Mammary epithelial cell (primary cell): ENCODE measurements around the gene SYNE3.

Experiments
- CTCF ChIP-seq, 2 donors: IDR thresholded peaks in 1 of 2; conservative IDR thresholded peaks in 1 of 2; 2 replicates each; pipeline ENCODE4 v1.5.1; 2011 to 2012; ENCODE audit warnings: inconsistent platforms in 2 of 2, low read length in 2 of 2, mild to moderate bottlenecking in 2 of 2, control low read depth in 1 of 2, low read depth in 1 of 2; ENCODE audit not compliant: insufficient read depth in 1 of 2; ENCODE audit errors: extremely low read depth in 1 of 2
- EZH2 ChIP-seq: IDR thresholded peaks from 2 replicates; pipeline ENCODE4 v1.6.1; 2012; ENCODE audit warnings: low read length, inconsistent platforms, borderline replicate concordance

DNA sequence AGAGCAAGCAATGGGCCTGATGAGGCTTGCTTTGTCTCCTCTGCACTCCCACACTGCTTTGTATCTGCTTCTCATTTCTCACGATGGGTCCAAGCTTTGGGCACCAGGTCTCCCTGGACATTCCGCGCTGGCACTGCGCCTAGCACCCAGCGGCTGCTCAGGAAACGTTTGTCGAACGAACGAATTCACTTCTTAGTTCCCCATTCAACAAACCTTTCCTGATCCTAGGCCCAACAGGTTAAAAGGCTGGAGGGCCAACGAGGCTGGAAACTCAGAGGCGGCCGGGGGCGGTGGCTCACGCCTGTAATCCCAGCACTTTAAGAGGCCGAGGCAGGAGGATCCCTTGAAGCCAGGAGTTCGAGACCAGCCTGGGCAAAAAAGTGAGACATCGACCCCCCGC lies 17.4 kb upstream of the SYNE3 start:
- TF ChIP-seq CTCF (conservative IDR thresholded peaks at IDR 0.05 in 1 of 2, IDR thresholded peaks at IDR 0.05 in 1 of 2; ENCODE audit: extremely low read depth in 1 of 2, insufficient read depth in 1 of 2, low read depth in 1 of 2, low read length in 2 of 2) (no peak), EZH2 (no peak)
